ENCODE results near the gene VIT.

DNA sequence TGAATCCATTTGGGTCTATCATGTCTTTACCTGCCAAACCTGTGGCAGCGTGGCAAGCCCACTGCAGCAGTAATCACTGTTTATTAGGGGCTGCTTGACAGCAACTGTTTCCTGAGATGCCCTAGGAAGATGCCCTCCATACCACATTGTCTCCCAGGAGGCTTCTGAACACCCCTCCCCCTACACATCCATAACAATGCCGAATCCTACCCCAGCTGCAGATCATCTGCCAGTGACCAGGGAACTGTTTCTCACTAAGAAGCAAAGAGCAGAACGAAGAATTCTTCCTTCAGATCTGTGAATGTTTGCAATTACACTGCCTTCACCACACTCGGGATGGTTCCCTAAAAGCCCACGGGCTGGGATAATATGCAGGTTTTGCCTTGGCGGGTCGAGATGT is 127.8 kb downstream of the VIT start:
- TF ChIP-seq, protein P1, sequence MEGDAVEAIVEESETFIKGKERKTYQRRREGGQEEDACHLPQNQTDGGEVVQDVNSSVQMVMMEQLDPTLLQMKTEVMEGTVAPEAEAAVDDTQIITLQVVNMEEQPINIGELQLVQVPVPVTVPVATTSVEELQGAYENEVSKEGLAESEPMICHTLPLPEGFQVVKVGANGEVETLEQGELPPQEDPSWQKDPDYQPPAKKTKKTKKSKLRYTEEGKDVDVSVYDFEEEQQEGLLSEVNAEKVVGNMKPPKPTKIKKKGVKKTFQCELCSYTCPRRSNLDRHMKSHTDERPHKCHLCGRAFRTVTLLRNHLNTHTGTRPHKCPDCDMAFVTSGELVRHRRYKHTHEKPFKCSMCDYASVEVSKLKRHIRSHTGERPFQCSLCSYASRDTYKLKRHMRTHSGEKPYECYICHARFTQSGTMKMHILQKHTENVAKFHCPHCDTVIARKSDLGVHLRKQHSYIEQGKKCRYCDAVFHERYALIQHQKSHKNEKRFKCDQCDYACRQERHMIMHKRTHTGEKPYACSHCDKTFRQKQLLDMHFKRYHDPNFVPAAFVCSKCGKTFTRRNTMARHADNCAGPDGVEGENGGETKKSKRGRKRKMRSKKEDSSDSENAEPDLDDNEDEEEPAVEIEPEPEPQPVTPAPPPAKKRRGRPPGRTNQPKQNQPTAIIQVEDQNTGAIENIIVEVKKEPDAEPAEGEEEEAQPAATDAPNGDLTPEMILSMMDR (IDR thresholded peaks at IDR 0.05) = no peak
- no peak for TF ChIP-seq POLR2A (IDR thresholded peaks at IDR 0.05; ENCODE audit: low read depth)
- no peak for TF ChIP-seq POLR2AphosphoS5 (IDR thresholded peaks at IDR 0.05)
- TF ChIP-seq EP300 (IDR thresholded peaks at IDR 0.05) = no peak

All from esophagus muscularis mucosa (tissue), 4 donors.